Breast epithelium (tissue), 3 donors: ENCODE results near the gene KLHL36.

Experiments used
- POLR2AphosphoS5 ChIP-seq, 3 donors: sonication (generic); formaldehyde crosslinking; IDR thresholded peaks; one replicate each; pipeline ENCODE4 v1.6.1; 2017; ENCODE audit warnings: antibody characterized with exemption in 3 of 3
- TF ChIP-seq, protein P1 (sequence below), 3 donors: fragments of 450-650 bp; IDR thresholded peaks; one replicate each; pipeline ENCODE4 v1.5.1; 2016 to 2017; ENCODE audit warnings: antibody characterized with exemption in 3 of 3, mild to moderate bottlenecking in 3 of 3, moderate library complexity in 3 of 3

- TF ChIP-seq POLR2AphosphoS5 (IDR thresholded peaks at IDR 0.05): peak in 1 of 3 donors; percentile 77
- TF ChIP-seq, protein P1, sequence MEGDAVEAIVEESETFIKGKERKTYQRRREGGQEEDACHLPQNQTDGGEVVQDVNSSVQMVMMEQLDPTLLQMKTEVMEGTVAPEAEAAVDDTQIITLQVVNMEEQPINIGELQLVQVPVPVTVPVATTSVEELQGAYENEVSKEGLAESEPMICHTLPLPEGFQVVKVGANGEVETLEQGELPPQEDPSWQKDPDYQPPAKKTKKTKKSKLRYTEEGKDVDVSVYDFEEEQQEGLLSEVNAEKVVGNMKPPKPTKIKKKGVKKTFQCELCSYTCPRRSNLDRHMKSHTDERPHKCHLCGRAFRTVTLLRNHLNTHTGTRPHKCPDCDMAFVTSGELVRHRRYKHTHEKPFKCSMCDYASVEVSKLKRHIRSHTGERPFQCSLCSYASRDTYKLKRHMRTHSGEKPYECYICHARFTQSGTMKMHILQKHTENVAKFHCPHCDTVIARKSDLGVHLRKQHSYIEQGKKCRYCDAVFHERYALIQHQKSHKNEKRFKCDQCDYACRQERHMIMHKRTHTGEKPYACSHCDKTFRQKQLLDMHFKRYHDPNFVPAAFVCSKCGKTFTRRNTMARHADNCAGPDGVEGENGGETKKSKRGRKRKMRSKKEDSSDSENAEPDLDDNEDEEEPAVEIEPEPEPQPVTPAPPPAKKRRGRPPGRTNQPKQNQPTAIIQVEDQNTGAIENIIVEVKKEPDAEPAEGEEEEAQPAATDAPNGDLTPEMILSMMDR (IDR thresholded peaks at IDR 0.05): no peak
Measured at GRCh38 chr16:84603140-84603816, 45.0 kb upstream of the KLHL36 start.
